Neuron (in vitro differentiated cells): ENCODE data around the gene TENM3.
"Not testable (repeated sequence)": the region's sequence is repeated elsewhere in the genome, so short reads cannot be mapped to it uniquely, and the experiment has no call there.

ENCODE experiments used
- H2AFZ ChIP-seq: one replicate; pipeline ENCODE4 v1.6.1; 2013; ENCODE audit warnings: low read depth, mild to moderate bottlenecking, inconsistent platforms, low read length, moderate library complexity
- H3K27me3 ChIP-seq: one replicate; pipeline ENCODE4 v1.6.1; 2013; ENCODE audit warnings: low read length; ENCODE audit not compliant: insufficient read depth
- H3K36me3 ChIP-seq: one replicate; pipeline ENCODE4 v1.6.1; 2013; ENCODE audit warnings: low read length; ENCODE audit not compliant: insufficient read depth
- H3K4me1 ChIP-seq: one replicate; pipeline ENCODE4 v1.6.1; 2013; ENCODE audit warnings: low read length; ENCODE audit not compliant: insufficient read depth
- H3K4me3 ChIP-seq: 2 replicates; pipeline ENCODE4 v1.5.1; 2013; ENCODE audit warnings: mild to moderate bottlenecking, low read length, moderate library complexity
- H3K9me3 ChIP-seq: one replicate; pipeline ENCODE4 v1.6.1; 2013; ENCODE audit warnings: low read length

TENM3 gene

GRCh38 chr4:182233310-182234090 is 9.7 kb upstream of the TENM3 start:
- H3K9me3 ChIP-seq, result peaks cover 5% of the 10 kb centered on the region
- peaks cover 5% of the 10 kb centered on the region for H3K36me3 ChIP-seq
- no peak overlapping the region for H2AFZ ChIP-seq

GRCh38 chr4:182235021-182235795 is 8.0 kb upstream of the TENM3 start:
- Histone ChIP-seq H3K4me3 (no peak overlapping the region), H2AFZ (no peak overlapping the region), H3K36me3 (peaks cover 2% of the 10 kb centered on the region), H3K9me3 (peaks cover 3% of the 10 kb centered on the region), H3K4me1 (peaks cover 6% of the 10 kb centered on the region), H3K27me3 (no peaks in the 10 kb centered on the region)

More at GRCh38 chr4:182233310-182234090, 9.7 kb upstream of the TENM3 start:
- H3K4me3 ChIP-seq, result no peak overlapping the region
- peaks cover 6% of the 10 kb centered on the region for H3K4me1 ChIP-seq
- no peaks in the 10 kb centered on the region for H3K27me3 ChIP-seq

GRCh38 chr4:182236186-182236585 is 7.0 kb upstream of the TENM3 start:
- Histone ChIP-seq H3K4me1 (peaks cover 6% of the 10 kb centered on the region), H3K4me3 (no peak overlapping the region), H2AFZ (no peak overlapping the region), H3K27me3 (no peaks in the 10 kb centered on the region), H3K36me3 (no peaks in the 10 kb centered on the region), H3K9me3 (no peaks in the 10 kb centered on the region)

GRCh38 chr4:182237010-182237409 is 6.2 kb upstream of the TENM3 start:
- not testable (repeated sequence) for H2AFZ ChIP-seq, H3K9me3 ChIP-seq, H3K36me3 ChIP-seq, H3K27me3 ChIP-seq, H3K4me3 ChIP-seq, H3K4me1 ChIP-seq

GRCh38 chr4:182238355-182238931 is 4.8 kb upstream of the TENM3 start:
- Histone ChIP-seq H3K4me1 (peaks cover 6% of the 10 kb centered on the region), H3K4me3 (no peak overlapping the region), H3K27me3 (no peaks in the 10 kb centered on the region), H3K9me3 (no peaks in the 10 kb centered on the region), H2AFZ (no peak overlapping the region), H3K36me3 (no peaks in the 10 kb centered on the region)

GRCh38 chr4:182240161-182241130 is 2.8 kb upstream of the TENM3 start:
- H3K4me1 ChIP-seq, result peaks cover 6% of the 10 kb centered on the region
- no peak overlapping the region for H2AFZ ChIP-seq
- no peaks in the 10 kb centered on the region for H3K9me3 ChIP-seq
- H3K4me3 ChIP-seq, result no peak overlapping the region
- H3K27me3 ChIP-seq, result no peaks in the 10 kb centered on the region
- H3K36me3 ChIP-seq, result no peaks in the 10 kb centered on the region

- not testable (repeated sequence) for H3K4me3 ChIP-seq, H3K36me3 ChIP-seq, H2AFZ ChIP-seq, H3K4me1 ChIP-seq, H3K27me3 ChIP-seq, H3K9me3 ChIP-seq
Observed at GRCh38 chr4:182242260-182242659, 942 bp upstream of the TENM3 start.

GRCh38 chr4:182242787-182243186 is 415 bp upstream of the TENM3 start:
- H2AFZ ChIP-seq, result no peak overlapping the region
- no peaks in the 10 kb centered on the region for H3K27me3 ChIP-seq
- no peak overlapping the region for H3K4me3 ChIP-seq
- peaks cover 6% of the 10 kb centered on the region for H3K4me1 ChIP-seq
- H3K9me3 ChIP-seq, result no peaks in the 10 kb centered on the region
- no peaks in the 10 kb centered on the region for H3K36me3 ChIP-seq

GRCh38 chr4:182245041-182245440 is 1.8 kb downstream of the TENM3 start:
- H3K4me3 ChIP-seq, result no peak overlapping the region
- no peak overlapping the region for H2AFZ ChIP-seq
- no peaks in the 10 kb centered on the region for H3K36me3 ChIP-seq

GRCh38 chr4:182245541-182246215 is 2.5 kb downstream of the TENM3 start:
- Histone ChIP-seq H3K4me1 (no peaks in the 10 kb centered on the region), H3K9me3 (peaks cover 2% of the 10 kb centered on the region), H3K36me3 (no peaks in the 10 kb centered on the region), H3K27me3 (no peaks in the 10 kb centered on the region), H3K4me3 (no peak overlapping the region), H2AFZ (no peak overlapping the region)

More at GRCh38 chr4:182245041-182245440, 1.8 kb downstream of the TENM3 start:
- H3K9me3 ChIP-seq, result peaks cover 2% of the 10 kb centered on the region
- H3K4me1 ChIP-seq, result no peaks in the 10 kb centered on the region
- no peaks in the 10 kb centered on the region for H3K27me3 ChIP-seq

GRCh38 chr4:182246401-182247205 is 3.4 kb downstream of the TENM3 start:
- H3K36me3 ChIP-seq, result no peaks in the 10 kb centered on the region
- H3K9me3 ChIP-seq, result peaks cover 2% of the 10 kb centered on the region
- H3K27me3 ChIP-seq, result no peaks in the 10 kb centered on the region
- H3K4me3 ChIP-seq, result no peak overlapping the region
- H2AFZ ChIP-seq, result no peak overlapping the region
- no peaks in the 10 kb centered on the region for H3K4me1 ChIP-seq
